Measurements from ENCODE around the gene CHD9.
A peak's percentile ranks its signal among the peaks of the same experiment; 100 is the strongest.

The CHD9 gene

GRCh38 chr16:53040788-53041187 lies 14.0 kb upstream of the CHD9 start:
- no peak overlapping the region for H2AFZ ChIP-seq (ENCODE audit: insufficient read depth, low read length, poor library complexity)
- no peak overlapping the region for H4K12ac ChIP-seq (ENCODE audit: low read depth, low read length)
- no peak overlapping the region for H2BK120ac ChIP-seq (ENCODE audit: insufficient read depth, low read length, poor library complexity)
- H4K91ac ChIP-seq (ENCODE audit: low read depth, low read length): no peak overlapping the region
- peaks cover 5% of the 10 kb centered on the region for H3K79me1 ChIP-seq (ENCODE audit: low read length)
- no CpG with 5 or more reads among the region's 1 CpG for WGBS (ENCODE audit: extremely low coverage, insufficient coverage, insufficient read length)
- peaks cover 3 to 6% of the 10 kb centered on the region in 2 experiments for H3K4me1 ChIP-seq (ENCODE audit: control insufficient read depth in 1 of 2, insufficient read depth in 2 of 2, low read length in 2 of 2)
- no peak overlapping the region for H3K4ac ChIP-seq (ENCODE audit: low read depth, low read length)
- no peak for DNase-seq
- no peak overlapping the region for H3K18ac ChIP-seq (ENCODE audit: low read length)
- H3K4me3 ChIP-seq (ENCODE audit: low read depth, low read length): no peak overlapping the region
- no peak overlapping the region for H2BK12ac ChIP-seq (ENCODE audit: low read length)
- no peaks in the 10 kb centered on the region for H3K9me3 ChIP-seq (ENCODE audit: insufficient read depth, low read depth, low read length)
- no peak overlapping the region for H3K14ac ChIP-seq (ENCODE audit: low read length)
- H3K4me2 ChIP-seq (ENCODE audit: low read length): no peak overlapping the region
- H4K8ac ChIP-seq (ENCODE audit: low read depth, low read length): no peak overlapping the region
- H3K9ac ChIP-seq (ENCODE audit: low read length): no peak overlapping the region
- no peak overlapping the region for H2BK5ac ChIP-seq (ENCODE audit: low read depth, low read length, poor library complexity)
- H3K27me3 ChIP-seq (ENCODE audit: insufficient read depth, low read length): no peaks in the 10 kb centered on the region
- no peak overlapping the region for H3K27ac ChIP-seq (ENCODE audit: low read depth, low read length)
- H2AK5ac ChIP-seq (ENCODE audit: low read length): no peak overlapping the region
- H3K79me2 ChIP-seq (ENCODE audit: control insufficient read depth, insufficient read depth, low read length, poor library complexity): no peaks in the 10 kb centered on the region
- no peak overlapping the region for H3K23ac ChIP-seq (ENCODE audit: low read length)
- H3K36me3 ChIP-seq (ENCODE audit: control insufficient read depth in 1 of 2, insufficient read depth in 2 of 2, low read length in 2 of 2): no peaks in the 10 kb centered on the region

DNA sequence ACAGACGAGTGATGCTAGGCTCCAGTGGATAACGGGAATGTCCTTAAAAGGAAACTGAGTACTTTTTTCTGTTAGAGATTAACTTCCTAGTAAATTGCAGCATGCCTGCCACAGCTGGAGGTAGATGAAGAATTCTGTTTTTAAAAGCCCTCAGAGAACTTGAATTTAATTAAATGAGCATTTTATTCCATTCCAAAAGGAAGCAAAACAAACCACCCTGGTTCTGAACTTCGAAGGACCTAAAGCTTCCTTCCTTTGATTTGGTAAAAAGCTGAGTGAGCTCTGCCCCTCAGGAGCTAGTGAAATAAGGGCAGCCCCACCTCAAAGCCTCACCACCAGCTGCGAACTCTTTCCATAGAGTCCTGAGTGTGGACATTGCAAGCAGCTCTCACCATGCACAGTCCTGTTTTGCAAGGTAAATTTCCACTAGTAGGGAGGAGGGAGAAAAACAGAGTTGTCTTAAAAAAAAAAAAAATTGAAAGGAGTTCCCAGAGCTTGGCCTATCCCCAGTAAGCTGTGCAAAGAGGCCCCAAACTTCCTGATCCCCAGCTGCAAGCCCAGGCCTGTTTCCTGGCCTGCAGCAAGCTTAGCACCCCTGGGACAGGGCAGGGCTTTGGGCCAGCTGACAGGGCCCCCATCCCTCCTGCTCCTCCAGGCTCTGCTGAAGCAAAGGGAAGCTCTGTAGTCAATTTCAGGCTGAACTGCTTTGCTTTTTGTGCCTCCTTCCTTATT lies 13.3 kb upstream of the CHD9 start:
- no peak for DNase-seq
- Histone ChIP-seq H3K4ac (ENCODE audit: low read depth, low read length) (no peak overlapping the region), H2BK12ac (ENCODE audit: low read length) (no peak overlapping the region), H4K8ac (ENCODE audit: low read depth, low read length) (peak overlapping the region; percentile 76), H4K91ac (ENCODE audit: low read depth, low read length) (peak overlapping the region; percentile 89), H3K9ac (ENCODE audit: low read length) (no peak overlapping the region), H2BK5ac (ENCODE audit: low read depth, low read length, poor library complexity) (no peak overlapping the region), H3K36me3 (ENCODE audit: control insufficient read depth in 1 of 2, insufficient read depth in 2 of 2, low read length in 2 of 2) (no peaks in the 10 kb centered on the region), H3K9me3 (ENCODE audit: insufficient read depth, low read depth, low read length) (no peaks in the 10 kb centered on the region), H3K18ac (ENCODE audit: low read length) (no peak overlapping the region), H2BK120ac (ENCODE audit: insufficient read depth, low read length, poor library complexity) (peak overlapping the region; percentile 20), H3K27me3 (ENCODE audit: insufficient read depth, low read length) (no peaks in the 10 kb centered on the region), H3K4me2 (ENCODE audit: low read length) (no peak overlapping the region), H3K4me3 (ENCODE audit: low read depth, low read length) (no peak overlapping the region), H4K12ac (ENCODE audit: low read depth, low read length) (no peak overlapping the region), H3K27ac (ENCODE audit: low read depth, low read length) (peak overlapping the region; percentile 32), H3K79me2 (ENCODE audit: control insufficient read depth, insufficient read depth, low read length, poor library complexity) (no peaks in the 10 kb centered on the region), H3K23ac (ENCODE audit: low read length) (no peak overlapping the region), H3K79me1 (ENCODE audit: low read length) (peaks cover 5% of the 10 kb centered on the region), H3K14ac (ENCODE audit: low read length) (peak overlapping the region; percentile 42), H3K4me1 (ENCODE audit: control insufficient read depth in 1 of 2, insufficient read depth in 2 of 2, low read length in 2 of 2) (peaks cover 3 to 6% of the 10 kb centered on the region in 2 experiments), H2AK5ac (ENCODE audit: low read length) (no peak overlapping the region), H2AFZ (ENCODE audit: insufficient read depth, low read length, poor library complexity) (no peak overlapping the region)
- WGBS (ENCODE audit: extremely low coverage, insufficient coverage, insufficient read length): no CpG with 5 or more reads among the region's 4 CpGs

DNA sequence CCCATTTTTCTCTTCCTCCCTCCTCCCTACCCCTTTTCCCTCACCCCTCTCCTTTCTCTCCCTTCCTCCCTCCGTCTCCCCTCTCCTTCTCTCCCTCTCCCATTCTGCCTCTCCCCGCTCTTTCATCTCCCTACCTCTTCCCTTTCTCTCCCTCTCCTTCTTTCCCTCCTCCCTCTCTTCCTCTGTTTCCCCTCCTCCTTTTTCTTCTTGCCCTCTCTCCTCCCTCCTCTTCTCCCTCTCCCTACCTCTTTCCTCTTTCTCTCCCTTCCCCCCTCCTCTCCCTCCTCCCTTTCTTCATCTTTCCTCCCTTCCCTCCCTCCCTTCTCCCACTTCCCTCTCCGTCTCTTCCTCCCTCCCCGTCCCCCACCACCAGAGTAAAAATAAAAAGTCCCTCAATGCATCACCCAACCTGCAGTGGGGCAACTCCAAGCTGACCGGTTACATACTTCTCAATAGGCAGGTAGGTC lies 12.5 kb upstream of the CHD9 start:
- peak overlapping the region; percentile 32 for H3K27ac ChIP-seq (ENCODE audit: low read depth, low read length)
- no peak overlapping the region for H3K9ac ChIP-seq (ENCODE audit: low read length)
- peak overlapping the region; percentile 36 for H2AK5ac ChIP-seq (ENCODE audit: low read length)
- no peak overlapping the region for H3K4me2 ChIP-seq (ENCODE audit: low read length)
- no peak overlapping the region for H3K23ac ChIP-seq (ENCODE audit: low read length)
- WGBS (ENCODE audit: extremely low coverage, insufficient coverage, insufficient read length): 95% methylated on average over 3 of the region's 5 CpGs
- H2AFZ ChIP-seq (ENCODE audit: insufficient read depth, low read length, poor library complexity): no peak overlapping the region
- peak overlapping the region; percentile 89 for H4K91ac ChIP-seq (ENCODE audit: low read depth, low read length)
- no peaks in the 10 kb centered on the region for H3K9me3 ChIP-seq (ENCODE audit: insufficient read depth, low read depth, low read length)
- H3K27me3 ChIP-seq (ENCODE audit: insufficient read depth, low read length): no peaks in the 10 kb centered on the region
- DNase-seq: no peak
- H2BK5ac ChIP-seq (ENCODE audit: low read depth, low read length, poor library complexity): no peak overlapping the region
- peaks cover 3 to 6% of the 10 kb centered on the region in 2 experiments for H3K4me1 ChIP-seq (ENCODE audit: control insufficient read depth in 1 of 2, insufficient read depth in 2 of 2, low read length in 2 of 2)
- no peak overlapping the region for H3K4ac ChIP-seq (ENCODE audit: low read depth, low read length)
- H3K4me3 ChIP-seq (ENCODE audit: low read depth, low read length): no peak overlapping the region
- H3K36me3 ChIP-seq (ENCODE audit: control insufficient read depth in 1 of 2, insufficient read depth in 2 of 2, low read length in 2 of 2): no peaks in the 10 kb centered on the region
- peak overlapping the region; percentile 42 for H3K14ac ChIP-seq (ENCODE audit: low read length)
- H3K18ac ChIP-seq (ENCODE audit: low read length): no peak overlapping the region
- peak overlapping the region; percentile 73 for H2BK12ac ChIP-seq (ENCODE audit: low read length)
- H4K8ac ChIP-seq (ENCODE audit: low read depth, low read length): peak overlapping the region; percentile 76
- H3K79me2 ChIP-seq (ENCODE audit: control insufficient read depth, insufficient read depth, low read length, poor library complexity): no peaks in the 10 kb centered on the region
- peak overlapping the region; percentile 20 for H2BK120ac ChIP-seq (ENCODE audit: insufficient read depth, low read length, poor library complexity)
- peaks cover 5% of the 10 kb centered on the region for H3K79me1 ChIP-seq (ENCODE audit: low read length)
- peak overlapping the region; percentile 26 for H4K12ac ChIP-seq (ENCODE audit: low read depth, low read length)

DNA sequence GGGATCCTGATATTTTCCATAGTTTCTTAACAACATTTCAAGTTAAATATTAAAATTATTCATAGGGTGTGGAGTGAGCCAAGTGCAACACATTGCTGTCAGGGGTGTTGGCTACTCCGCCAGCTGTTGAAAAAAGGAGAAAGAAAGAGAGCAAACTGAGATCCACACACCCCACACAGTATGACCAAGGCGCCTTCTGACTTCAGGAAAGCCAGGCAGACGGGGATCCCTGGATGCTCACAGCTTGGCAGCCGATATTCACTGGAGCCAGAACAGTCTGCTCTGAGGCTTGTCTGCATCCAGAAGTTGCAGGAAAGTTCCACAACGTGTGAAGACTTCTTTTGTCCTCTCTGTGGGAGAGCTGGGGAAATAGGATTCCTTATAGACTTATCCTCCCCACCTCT lies 11.4 kb upstream of the CHD9 start:
- no peak overlapping the region for H3K14ac ChIP-seq (ENCODE audit: low read length)
- H3K27ac ChIP-seq (ENCODE audit: low read depth, low read length): no peak overlapping the region
- H3K4ac ChIP-seq (ENCODE audit: low read depth, low read length): no peak overlapping the region
- no peak overlapping the region for H3K4me3 ChIP-seq (ENCODE audit: low read depth, low read length)
- H3K36me3 ChIP-seq (ENCODE audit: control insufficient read depth in 1 of 2, insufficient read depth in 2 of 2, low read length in 2 of 2): no peaks in the 10 kb centered on the region
- no peaks in the 10 kb centered on the region for H3K27me3 ChIP-seq (ENCODE audit: insufficient read depth, low read length)
- H3K79me2 ChIP-seq (ENCODE audit: control insufficient read depth, insufficient read depth, low read length, poor library complexity): no peaks in the 10 kb centered on the region
- H2AFZ ChIP-seq (ENCODE audit: insufficient read depth, low read length, poor library complexity): no peak overlapping the region
- H3K9me3 ChIP-seq (ENCODE audit: insufficient read depth, low read depth, low read length): no peaks in the 10 kb centered on the region
- H2BK120ac ChIP-seq (ENCODE audit: insufficient read depth, low read length, poor library complexity): no peak overlapping the region
- no peak overlapping the region for H4K12ac ChIP-seq (ENCODE audit: low read depth, low read length)
- no peak overlapping the region for H3K4me2 ChIP-seq (ENCODE audit: low read length)
- no peak overlapping the region for H2BK5ac ChIP-seq (ENCODE audit: low read depth, low read length, poor library complexity)
- H3K18ac ChIP-seq (ENCODE audit: low read length): no peak overlapping the region
- no peak overlapping the region for H2BK12ac ChIP-seq (ENCODE audit: low read length)
- H2AK5ac ChIP-seq (ENCODE audit: low read length): no peak overlapping the region
- H3K4me1 ChIP-seq (ENCODE audit: control insufficient read depth in 1 of 2, insufficient read depth in 2 of 2, low read length in 2 of 2): peaks cover 3 to 6% of the 10 kb centered on the region in 2 experiments
- H4K8ac ChIP-seq (ENCODE audit: low read depth, low read length): no peak overlapping the region
- WGBS (ENCODE audit: extremely low coverage, insufficient coverage, insufficient read length): no CpG with 5 or more reads among the region's 5 CpGs
- peaks cover 5% of the 10 kb centered on the region for H3K79me1 ChIP-seq (ENCODE audit: low read length)
- H3K23ac ChIP-seq (ENCODE audit: low read length): no peak overlapping the region
- no peak overlapping the region for H4K91ac ChIP-seq (ENCODE audit: low read depth, low read length)
- no peak for DNase-seq
- no peak overlapping the region for H3K9ac ChIP-seq (ENCODE audit: low read length)

Data from trophoblast cell (in vitro differentiated cells and primary cell).